ENCODE results near the gene UBE2D2.

The UBE2D2 gene

GRCh38 chr5:139648205-139649081 is 87.3 kb downstream of the UBE2D2 start, which contains the start of gene CXXC5:
Gene CXXC5, plus strand, starts transcription at chr5:139648349. Its CDS starts 32,175 bp downstream, at chr5:139680524.
- TF ChIP-seq LEF1 (IDR thresholded peaks at IDR 0.05; ENCODE audit: borderline replicate concordance) = 0 out of 2 replicates have a peak, but pooled peaks have one; percentile 61
- no peak for TF ChIP-seq ZNF384 (IDR thresholded peaks at IDR 0.05)
- TF ChIP-seq PKNOX1 (IDR thresholded peaks at IDR 0.05) = no peak
- TF ChIP-seq FOXM1 (IDR thresholded peaks at IDR 0.05; ENCODE audit: borderline replicate concordance) = 0 out of 2 replicates have a peak, but pooled peaks have one; percentile 3
- CTCF ChIA-PET = interaction anchor here (0.6 to 2.4 kb wide), 12 partner anchors 11 to 117 kb away, joined by 3 to 15 read pairs (median 3); no protein-coding TSS in a partner anchor
- POLR2A ChIA-PET = interaction anchor here (0.8 to 2.2 kb wide), 5 partner anchors 11 to 127 kb away, joined by 3 to 15 read pairs (median 4); no protein-coding TSS in a partner anchor

GRCh38 chr5:139649082-139649991 is 88.2 kb downstream of the UBE2D2 start:
- POLR2A ChIA-PET = interaction anchor here (0.6 kb wide), 1 partner anchor 12 kb away, joined by 3 read pairs; no protein-coding TSS in a partner anchor
- DNase-seq (ENCODE audit: extremely low spot score) = peak; percentile 43
- CTCF ChIA-PET = interaction anchor here (0.9 to 1.6 kb wide), 2 partner anchors 16 to 62 kb away, joined by 3 to 8 read pairs; no protein-coding TSS in a partner anchor
- TF ChIP-seq TARDBP (IDR thresholded peaks at IDR 0.05) = no peak
- no peak for TF ChIP-seq ARNT (IDR thresholded peaks at IDR 0.05)
- no peak for TF ChIP-seq ZNF384 (IDR thresholded peaks at IDR 0.05)
- no peak for TF ChIP-seq NFRKB (IDR thresholded peaks at IDR 0.05)
- TF ChIP-seq LEF1 (IDR thresholded peaks at IDR 0.05; ENCODE audit: borderline replicate concordance) = no peak
- TF ChIP-seq BHLHE40 (IDR thresholded peaks at IDR 0.05; ENCODE audit: borderline replicate concordance) = no peak
- TF ChIP-seq SUZ12 (IDR thresholded peaks at IDR 0.05) = no peak
- TF ChIP-seq ELF4 (IDR thresholded peaks at IDR 0.05) = no peak
- TF ChIP-seq FOXA1 (IDR thresholded peaks at IDR 0.05) = no peak
- no peak for TF ChIP-seq FOXM1 (IDR thresholded peaks at IDR 0.05; ENCODE audit: borderline replicate concordance)
- TF ChIP-seq HDGF (IDR thresholded peaks at IDR 0.05; ENCODE audit: borderline replicate concordance) = no peak

More at GRCh38 chr5:139648205-139649081, 87.3 kb downstream of the UBE2D2 start, which contains the start of gene CXXC5:
- DNase-seq (ENCODE audit: extremely low spot score) = peak; percentile 83

- CTCF ChIA-PET = interaction anchor here (0.6 to 1.6 kb wide), 6 partner anchors 14 to 173 kb away, joined by 3 to 8 read pairs (median 4); no protein-coding TSS in a partner anchor
Observed at GRCh38 chr5:139650031-139650688, 89.0 kb downstream of the UBE2D2 start.

GRCh38 chr5:139650689-139651042 is 89.5 kb downstream of the UBE2D2 start:
- no peak for DNase-seq (ENCODE audit: extremely low spot score)
- ChIA-PET CTCF (interaction anchor here (0.6 to 1.9 kb wide), 6 partner anchors 15 to 174 kb away, joined by 3 to 8 read pairs (median 4); no protein-coding TSS in a partner anchor), POLR2A (no interaction called here)
- TF ChIP-seq FOXK2 (IDR thresholded peaks at IDR 0.05) (no peak), HDGF (IDR thresholded peaks at IDR 0.05; ENCODE audit: borderline replicate concordance) (no peak), PKNOX1 (IDR thresholded peaks at IDR 0.05) (no peak), ZNF384 (IDR thresholded peaks at IDR 0.05) (no peak), CTBP1 (IDR thresholded peaks at IDR 0.05; ENCODE audit: borderline replicate concordance) (no peak), NFRKB (IDR thresholded peaks at IDR 0.05) (no peak), TARDBP (IDR thresholded peaks at IDR 0.05) (no peak), FOXM1 (IDR thresholded peaks at IDR 0.05; ENCODE audit: borderline replicate concordance) (no peak), SUZ12 (IDR thresholded peaks at IDR 0.05) (no peak)

More at GRCh38 chr5:139650031-139650688, 89.0 kb downstream of the UBE2D2 start:
- no peak for TF ChIP-seq L3MBTL2 (conservative IDR thresholded peaks at IDR 0.05)
- no peak for TF ChIP-seq FOXM1 (IDR thresholded peaks at IDR 0.05; ENCODE audit: borderline replicate concordance)
- TF ChIP-seq LEF1 (IDR thresholded peaks at IDR 0.05; ENCODE audit: borderline replicate concordance) = no peak
- peak; percentile 59 for DNase-seq (ENCODE audit: extremely low spot score)
- POLR2A ChIA-PET = interaction anchor here (0.6 kb wide), 1 partner anchor 13 kb away, joined by 3 read pairs; no protein-coding TSS in a partner anchor

- no peak for DNase-seq (ENCODE audit: extremely low spot score)
- ChIA-PET CTCF (interaction anchor here (0.7 to 1.9 kb wide), 4 partner anchors 17 to 231 kb away, joined by 3 to 8 read pairs (median 6); no protein-coding TSS in a partner anchor), POLR2A (no interaction called here)
Observed at GRCh38 chr5:139651043-139651834, 90.1 kb downstream of the UBE2D2 start.

More at GRCh38 chr5:139651043-139651834, 90.1 kb downstream of the UBE2D2 start:
- TF ChIP-seq HDGF (IDR thresholded peaks at IDR 0.05; ENCODE audit: borderline replicate concordance) (no peak), SP1 (IDR thresholded peaks at IDR 0.05) (no peak), ELF4 (IDR thresholded peaks at IDR 0.05) (no peak), ARNT (IDR thresholded peaks at IDR 0.05) (no peak), NFRKB (IDR thresholded peaks at IDR 0.05) (no peak), L3MBTL2 (conservative IDR thresholded peaks at IDR 0.05) (no peak), LEF1 (IDR thresholded peaks at IDR 0.05; ENCODE audit: borderline replicate concordance) (no peak), TARDBP (IDR thresholded peaks at IDR 0.05) (no peak), FOXA1 (IDR thresholded peaks at IDR 0.05) (no peak), CTBP1 (IDR thresholded peaks at IDR 0.05; ENCODE audit: borderline replicate concordance) (no peak)

Measured in HEK293T (cell line).